ENCODE results near the gene HS6ST3.

HS6ST3 gene

DNA sequence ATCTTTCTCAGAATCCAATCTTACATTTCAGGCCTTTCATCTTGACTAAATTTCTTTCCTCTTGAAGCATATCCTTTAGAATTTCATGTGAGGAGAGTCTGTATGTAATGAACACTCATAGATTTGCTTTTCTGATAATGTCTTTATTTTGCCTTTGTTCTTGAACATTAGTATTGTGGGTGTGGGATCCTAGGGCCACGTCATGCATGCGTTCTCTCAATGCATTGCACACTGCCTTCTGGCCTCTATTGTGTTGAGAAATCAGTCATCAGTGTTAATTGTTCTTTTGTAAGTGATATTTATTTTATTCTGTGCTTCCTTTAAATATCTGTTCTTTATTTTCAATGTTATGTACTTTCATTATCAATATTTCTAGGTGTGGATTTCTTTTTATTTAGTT is 539.4 kb downstream of the HS6ST3 start:
- Histone ChIP-seq H3K4me1 (ENCODE audit: control insufficient read depth, insufficient read depth, low read length) (no peaks in the 10 kb centered on the region), H3K9ac (ENCODE audit: low read length) (no peak overlapping the region), H3K27me3 (replicated peaks; ENCODE audit: control insufficient read depth, insufficient read depth, low read length) (no peaks in the 10 kb centered on the region), H3K9me3 (ENCODE audit: control insufficient read depth, low read length) (peaks cover 2% of the 10 kb centered on the region), H3K4me3 (ENCODE audit: low read length) (no peak overlapping the region), H3K36me3 (ENCODE audit: control insufficient read depth, insufficient read depth, low read length, severe bottlenecking) (no peaks in the 10 kb centered on the region)
- DNase-seq (ENCODE audit: low read depth) = no peak

GRCh38 chr13:96632536-96633320 is 542.8 kb downstream of the HS6ST3 start:
- Histone ChIP-seq H3K9me3 (ENCODE audit: control insufficient read depth, low read length) (peaks cover under 1% of the 10 kb centered on the region), H3K36me3 (ENCODE audit: control insufficient read depth, insufficient read depth, low read length, severe bottlenecking) (no peaks in the 10 kb centered on the region), H3K27me3 (replicated peaks; ENCODE audit: control insufficient read depth, insufficient read depth, low read length) (no peaks in the 10 kb centered on the region), H3K4me1 (ENCODE audit: control insufficient read depth, insufficient read depth, low read length) (no peaks in the 10 kb centered on the region), H3K9ac (ENCODE audit: low read length) (no peak overlapping the region), H3K4me3 (ENCODE audit: low read length) (no peak overlapping the region)
- DNase-seq (ENCODE audit: low read depth) = no peak

DNA sequence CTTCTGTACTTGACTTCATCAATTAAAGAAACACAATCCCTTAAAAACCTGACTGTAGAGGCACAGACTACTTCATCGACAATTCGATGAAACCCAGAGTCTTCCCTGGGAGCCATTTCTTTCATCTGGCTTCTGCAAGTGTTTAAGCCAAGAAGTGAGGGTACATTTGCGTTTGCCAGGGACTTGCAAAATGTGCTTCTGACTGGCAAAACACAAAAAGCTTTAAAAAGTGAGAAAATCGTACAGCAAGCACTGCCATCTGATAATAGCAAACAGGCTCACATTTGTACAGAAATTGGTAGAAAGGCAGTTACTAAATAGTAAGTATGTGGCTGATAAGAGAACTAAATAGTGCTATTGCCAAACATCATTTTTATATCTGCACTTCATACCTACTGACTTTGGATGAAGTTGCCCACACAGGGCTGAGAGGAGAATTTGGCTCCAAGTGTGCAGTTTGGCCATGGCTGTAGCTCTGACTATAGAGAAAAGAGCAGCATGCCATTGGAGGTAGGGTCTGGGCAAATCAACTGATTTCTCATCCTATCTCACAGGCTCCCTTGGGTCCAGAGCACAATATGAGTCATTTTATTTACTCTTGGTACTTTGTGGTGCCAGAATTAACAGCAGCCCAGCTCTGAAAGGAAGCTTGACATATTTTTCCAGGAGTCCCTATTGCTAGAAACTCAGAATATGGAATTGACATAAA is 546.2 kb downstream of the HS6ST3 start:
- Histone ChIP-seq H3K9ac (ENCODE audit: low read length) (no peak overlapping the region), H3K4me3 (ENCODE audit: low read length) (no peak overlapping the region), H3K27me3 (replicated peaks; ENCODE audit: control insufficient read depth, insufficient read depth, low read length) (no peaks in the 10 kb centered on the region), H3K4me1 (ENCODE audit: control insufficient read depth, insufficient read depth, low read length) (no peaks in the 10 kb centered on the region), H3K36me3 (ENCODE audit: control insufficient read depth, insufficient read depth, low read length, severe bottlenecking) (no peaks in the 10 kb centered on the region), H3K9me3 (ENCODE audit: control insufficient read depth, low read length) (peaks cover 21% of the 10 kb centered on the region)
- no peak for DNase-seq (ENCODE audit: low read depth)

DNA sequence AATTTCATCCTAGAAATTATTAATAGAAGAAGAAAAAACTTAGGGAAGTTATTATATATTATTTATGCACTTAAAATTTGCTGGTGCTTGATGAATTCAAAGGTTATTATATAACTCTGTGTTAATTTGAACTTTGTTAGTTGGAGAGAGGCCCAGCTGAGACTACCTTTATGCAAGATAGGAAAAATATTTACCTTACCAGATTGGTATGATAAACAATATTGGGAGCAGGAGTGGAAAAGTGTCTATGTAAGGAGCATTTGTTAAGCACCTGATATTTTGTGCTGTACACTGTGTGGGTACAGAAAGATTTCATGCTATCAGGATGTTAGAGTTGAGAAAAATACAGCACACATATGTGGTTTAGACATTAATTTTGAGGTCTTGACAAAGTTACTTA is 547.1 kb downstream of the HS6ST3 start:
- H3K9ac ChIP-seq (ENCODE audit: low read length) = no peak overlapping the region
- DNase-seq (ENCODE audit: low read depth) = no peak
- H3K4me1 ChIP-seq (ENCODE audit: control insufficient read depth, insufficient read depth, low read length) = no peaks in the 10 kb centered on the region
- H3K9me3 ChIP-seq (ENCODE audit: control insufficient read depth, low read length) = peaks cover 27% of the 10 kb centered on the region
- no peaks in the 10 kb centered on the region for H3K36me3 ChIP-seq (ENCODE audit: control insufficient read depth, insufficient read depth, low read length, severe bottlenecking)
- no peaks in the 10 kb centered on the region for H3K27me3 ChIP-seq (replicated peaks; ENCODE audit: control insufficient read depth, insufficient read depth, low read length)
- no peak overlapping the region for H3K4me3 ChIP-seq (ENCODE audit: low read length)

DNA sequence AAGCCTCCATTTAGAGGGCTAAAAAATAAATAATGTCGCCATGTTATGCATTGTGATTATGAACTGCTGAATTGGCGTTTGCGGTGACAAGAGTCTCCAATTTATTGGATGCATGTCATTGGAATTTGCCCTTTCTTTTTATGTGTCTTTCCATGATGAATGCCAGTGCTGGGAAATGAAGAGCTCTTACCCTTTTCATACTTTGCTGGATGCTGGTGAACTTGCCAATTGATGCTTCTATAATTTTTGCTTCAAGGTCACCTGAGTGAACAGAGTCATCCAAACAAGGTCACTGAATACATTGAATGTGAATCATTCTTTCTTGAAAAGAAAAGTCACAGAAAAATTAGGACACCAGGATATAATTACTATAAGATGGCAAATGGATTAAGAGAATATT is 556.2 kb downstream of the HS6ST3 start:
- no peaks in the 10 kb centered on the region for H3K4me1 ChIP-seq (ENCODE audit: control insufficient read depth, insufficient read depth, low read length)
- peaks cover 57% of the 10 kb centered on the region for H3K9me3 ChIP-seq (ENCODE audit: control insufficient read depth, low read length)
- H3K4me3 ChIP-seq (ENCODE audit: low read length) = no peak overlapping the region
- no peaks in the 10 kb centered on the region for H3K27me3 ChIP-seq (replicated peaks; ENCODE audit: control insufficient read depth, insufficient read depth, low read length)
- no peak overlapping the region for H3K9ac ChIP-seq (ENCODE audit: low read length)
- DNase-seq (ENCODE audit: low read depth) = no peak
- no peaks in the 10 kb centered on the region for H3K36me3 ChIP-seq (ENCODE audit: control insufficient read depth, insufficient read depth, low read length, severe bottlenecking)

GRCh38 chr13:96646515-96647211 is 556.8 kb downstream of the HS6ST3 start:
- Histone ChIP-seq H3K9me3 (ENCODE audit: control insufficient read depth, low read length) (peaks cover 54% of the 10 kb centered on the region), H3K27me3 (replicated peaks; ENCODE audit: control insufficient read depth, insufficient read depth, low read length) (no peaks in the 10 kb centered on the region), H3K9ac (ENCODE audit: low read length) (no peak overlapping the region), H3K4me1 (ENCODE audit: control insufficient read depth, insufficient read depth, low read length) (no peaks in the 10 kb centered on the region), H3K36me3 (ENCODE audit: control insufficient read depth, insufficient read depth, low read length, severe bottlenecking) (no peaks in the 10 kb centered on the region), H3K4me3 (ENCODE audit: low read length) (no peak overlapping the region)
- DNase-seq (ENCODE audit: low read depth) = no peak

DNA sequence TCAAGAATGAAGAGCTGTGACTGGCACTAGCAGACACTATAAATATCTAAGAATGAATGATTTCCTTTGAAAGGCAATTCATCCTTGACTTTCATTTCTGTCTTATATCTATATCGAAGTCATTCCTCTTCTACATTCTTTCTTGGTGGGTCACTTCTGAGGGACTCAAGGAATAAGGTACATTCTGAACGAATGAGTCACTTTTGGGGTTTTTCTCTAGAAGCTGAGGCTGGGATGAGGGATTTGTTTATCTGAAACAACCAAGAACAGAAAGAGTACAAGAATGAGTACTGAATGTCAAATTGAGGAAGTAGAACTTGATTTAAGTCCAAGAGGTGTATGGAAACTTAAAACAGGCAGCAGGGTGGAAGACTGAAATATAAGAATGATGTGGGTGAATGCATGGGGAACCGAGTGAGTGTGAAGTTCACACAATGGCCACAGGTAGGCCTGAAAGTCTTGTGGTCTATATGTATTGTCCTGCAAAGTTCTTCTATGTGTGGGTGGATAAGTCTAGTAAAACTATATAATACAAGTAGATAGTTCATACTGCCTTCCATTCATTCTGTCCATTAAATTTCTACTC is 560.5 kb downstream of the HS6ST3 start:
- Histone ChIP-seq H3K4me1 (ENCODE audit: control insufficient read depth, insufficient read depth, low read length) (no peaks in the 10 kb centered on the region), H3K9me3 (ENCODE audit: control insufficient read depth, low read length) (peaks cover 20% of the 10 kb centered on the region), H3K4me3 (ENCODE audit: low read length) (no peak overlapping the region), H3K27me3 (replicated peaks; ENCODE audit: control insufficient read depth, insufficient read depth, low read length) (no peaks in the 10 kb centered on the region), H3K9ac (ENCODE audit: low read length) (no peak overlapping the region), H3K36me3 (ENCODE audit: control insufficient read depth, insufficient read depth, low read length, severe bottlenecking) (no peaks in the 10 kb centered on the region)
- DNase-seq (ENCODE audit: low read depth) = peak; percentile 70

GRCh38 chr13:96651598-96651997 is 561.7 kb downstream of the HS6ST3 start:
- Histone ChIP-seq H3K4me1 (ENCODE audit: control insufficient read depth, insufficient read depth, low read length) (no peaks in the 10 kb centered on the region), H3K9ac (ENCODE audit: low read length) (no peak overlapping the region), H3K9me3 (ENCODE audit: control insufficient read depth, low read length) (peaks cover 8% of the 10 kb centered on the region), H3K36me3 (ENCODE audit: control insufficient read depth, insufficient read depth, low read length, severe bottlenecking) (no peaks in the 10 kb centered on the region), H3K27me3 (replicated peaks; ENCODE audit: control insufficient read depth, insufficient read depth, low read length) (no peaks in the 10 kb centered on the region), H3K4me3 (ENCODE audit: low read length) (no peak overlapping the region)
- no peak for DNase-seq (ENCODE audit: low read depth)

GRCh38 chr13:96652506-96652905 is 562.6 kb downstream of the HS6ST3 start:
- peak; percentile 15 for DNase-seq (ENCODE audit: low read depth)
- Histone ChIP-seq H3K9me3 (ENCODE audit: control insufficient read depth, low read length) (no peaks in the 10 kb centered on the region), H3K4me3 (ENCODE audit: low read length) (no peak overlapping the region), H3K27me3 (replicated peaks; ENCODE audit: control insufficient read depth, insufficient read depth, low read length) (no peaks in the 10 kb centered on the region), H3K4me1 (ENCODE audit: control insufficient read depth, insufficient read depth, low read length) (no peaks in the 10 kb centered on the region), H3K9ac (ENCODE audit: low read length) (no peak overlapping the region), H3K36me3 (ENCODE audit: control insufficient read depth, insufficient read depth, low read length, severe bottlenecking) (no peaks in the 10 kb centered on the region)

DNA sequence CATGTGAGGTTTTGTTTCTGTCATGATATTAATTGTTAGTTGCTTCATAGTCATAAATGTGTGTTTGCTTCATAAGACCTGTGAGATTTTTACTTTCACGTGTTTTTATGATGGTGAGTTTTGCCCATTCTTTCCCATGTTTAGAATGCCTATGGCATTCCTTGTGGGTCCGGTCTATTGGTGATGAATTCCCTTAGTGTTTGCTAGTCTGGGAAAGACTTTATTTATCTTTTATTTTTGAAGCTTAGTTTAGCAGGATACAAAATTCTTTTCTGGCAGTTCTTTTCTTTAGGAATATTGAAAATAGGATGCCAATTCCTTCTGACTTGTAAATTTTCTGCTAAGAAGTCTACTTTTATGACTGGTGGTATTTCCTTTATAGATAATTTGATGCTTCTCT is 571.7 kb downstream of the HS6ST3 start:
- H3K27me3 ChIP-seq (replicated peaks; ENCODE audit: control insufficient read depth, insufficient read depth, low read length) = no peaks in the 10 kb centered on the region
- no peak for DNase-seq (ENCODE audit: low read depth)
- no peak overlapping the region for H3K9ac ChIP-seq (ENCODE audit: low read length)
- H3K4me3 ChIP-seq (ENCODE audit: low read length) = no peak overlapping the region
- no peaks in the 10 kb centered on the region for H3K36me3 ChIP-seq (ENCODE audit: control insufficient read depth, insufficient read depth, low read length, severe bottlenecking)
- no peaks in the 10 kb centered on the region for H3K4me1 ChIP-seq (ENCODE audit: control insufficient read depth, insufficient read depth, low read length)
- peaks cover 24% of the 10 kb centered on the region for H3K9me3 ChIP-seq (ENCODE audit: control insufficient read depth, low read length)

DNA sequence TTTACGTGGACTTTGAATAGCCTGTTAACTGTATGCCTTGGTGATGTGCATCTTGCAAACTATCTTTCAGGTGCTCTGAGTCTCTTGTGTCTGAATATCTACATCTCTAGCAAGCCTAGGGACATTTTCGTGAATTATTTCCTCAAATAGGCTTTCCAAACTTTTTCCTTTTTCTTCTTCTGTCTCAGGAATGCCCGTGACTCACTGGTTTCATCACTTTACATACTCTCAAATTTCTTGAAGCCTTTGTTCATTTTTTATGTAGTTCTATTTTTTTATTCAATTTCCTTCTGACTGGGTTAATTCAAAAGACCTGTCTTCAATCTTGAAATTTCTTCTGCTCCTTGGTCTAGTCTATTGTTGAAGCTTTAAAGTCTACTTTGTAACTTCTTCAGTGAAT is 572.1 kb downstream of the HS6ST3 start:
- Histone ChIP-seq H3K36me3 (ENCODE audit: control insufficient read depth, insufficient read depth, low read length, severe bottlenecking) (no peaks in the 10 kb centered on the region), H3K9ac (ENCODE audit: low read length) (no peak overlapping the region), H3K4me3 (ENCODE audit: low read length) (no peak overlapping the region), H3K4me1 (ENCODE audit: control insufficient read depth, insufficient read depth, low read length) (no peaks in the 10 kb centered on the region), H3K27me3 (replicated peaks; ENCODE audit: control insufficient read depth, insufficient read depth, low read length) (no peaks in the 10 kb centered on the region), H3K9me3 (ENCODE audit: control insufficient read depth, low read length) (peaks cover 24% of the 10 kb centered on the region)
- DNase-seq (ENCODE audit: low read depth) = peak; percentile 15

Data from adipocyte (in vitro differentiated cells).